ENCODE measurements around the gene TBC1D28. TPM values are rescaled to one million over a fixed set of nuclear protein-coding genes. Genes with fewer than 3 reads are reported as not detected.

The TBC1D28 gene
- total RNA-seq, 1 donor from 2014 or later, result not detected

Other genes starting within 250 kb of the TBC1D28 start
- not detected for gene LGALS9C, start 167.6 kb downstream of the TBC1D28 start, total RNA-seq
- 3.1 TPM for gene FOXO3B, start 37.9 kb upstream of the TBC1D28 start, total RNA-seq
- not detected for gene FBXW10, start 99.7 kb upstream of the TBC1D28 start, total RNA-seq
- 42.1 TPM for gene TVP23B, start 136.8 kb upstream of the TBC1D28 start, total RNA-seq
- gene PRPSAP2, start 213.7 kb upstream of the TBC1D28 start, total RNA-seq, result 26.3 TPM